WTC11 (cell line): ENCODE data around the gene KLHL40. TPM values are rescaled to one million over a fixed set of nuclear protein-coding genes. Genes with fewer than 3 reads are reported as not detected.

Source experiments
- CREB1 ChIP-seq: sonication (generic); formaldehyde crosslinking; IDR thresholded peaks from 2 replicates; pipeline ENCODE4 v1.8.0; 2023; ENCODE audit warnings: mild to moderate bottlenecking, missing genetic modification reagents
- ELF4 ChIP-seq: sonication (generic); formaldehyde crosslinking; IDR thresholded peaks from 2 replicates; pipeline ENCODE4 v1.8.1; 2022; ENCODE audit warnings: low read depth, mild to moderate bottlenecking, moderate library complexity, missing genetic modification reagents
- GRHL2 ChIP-seq: fragments of 250-450 bp; sonication (Bioruptor Pico); IDR thresholded peaks from 2 replicates; pipeline ENCODE4 v1.8.0; 2022; ENCODE audit warnings: mild to moderate bottlenecking, moderate library complexity; ENCODE audit not compliant: insufficient replicate concordance, severe bottlenecking
- IRF2 ChIP-seq: sonication (generic); formaldehyde crosslinking; IDR thresholded peaks from 2 replicates; pipeline ENCODE4 v1.8.0; 2022; ENCODE audit warnings: low read depth, missing genetic modification reagents, borderline replicate concordance
- JAZF1 ChIP-seq: fragments of 250-450 bp; sonication (Bioruptor Pico); IDR thresholded peaks from 2 replicates; pipeline ENCODE4 v1.9.0; 2021; ENCODE audit warnings: moderate library complexity, mild to moderate bottlenecking, inconsistent platforms
- JUN ChIP-seq: sonication (generic); formaldehyde crosslinking; IDR thresholded peaks from 2 replicates; pipeline ENCODE4 v1.8.0; 2023; ENCODE audit warnings: mild to moderate bottlenecking, missing genetic modification reagents
- KAT7 ChIP-seq: sonication (generic); formaldehyde crosslinking; IDR thresholded peaks from 2 replicates; pipeline ENCODE4 v1.8.1; 2023; ENCODE audit warnings: missing genetic modification reagents, mild to moderate bottlenecking, borderline replicate concordance
- NR2C2 ChIP-seq: sonication (generic); formaldehyde crosslinking; IDR thresholded peaks from 2 replicates; pipeline ENCODE4 v1.8.0; 2022; ENCODE audit warnings: mild to moderate bottlenecking, missing genetic modification reagents
- NR3C1 ChIP-seq: sonication (generic); formaldehyde crosslinking; conservative IDR thresholded peaks from 2 replicates; pipeline ENCODE4 v1.8.1; 2023; ENCODE audit warnings: low read depth, mild to moderate bottlenecking, missing genetic modification reagents
- RELA ChIP-seq: sonication (generic); formaldehyde crosslinking; IDR thresholded peaks from 2 replicates; pipeline ENCODE4 v1.8.1; 2022; ENCODE audit warnings: missing genetic modification reagents, mild to moderate bottlenecking, borderline replicate concordance
- SMAD4 ChIP-seq: sonication (generic); formaldehyde crosslinking; IDR thresholded peaks from 2 replicates; pipeline ENCODE4 v1.8.0; 2022; ENCODE audit warnings: mild to moderate bottlenecking, missing genetic modification reagents
- SP1 ChIP-seq: sonication (generic); formaldehyde crosslinking; conservative IDR thresholded peaks from 2 replicates; pipeline ENCODE4 v1.8.1; 2022; ENCODE audit warnings: missing genetic modification reagents
- TEAD4 ChIP-seq: sonication (generic); formaldehyde crosslinking; IDR thresholded peaks from 2 replicates; pipeline ENCODE4 v1.8.0; 2022; ENCODE audit warnings: mild to moderate bottlenecking, missing genetic modification reagents
- TP53 ChIP-seq: sonication (generic); formaldehyde crosslinking; IDR thresholded peaks from 2 replicates; pipeline ENCODE4 v1.8.1; 2023; ENCODE audit warnings: mild to moderate bottlenecking, missing genetic modification reagents
- ZNF219 ChIP-seq: sonication (generic); formaldehyde crosslinking; IDR thresholded peaks from 2 replicates; pipeline ENCODE4 v1.8.0; 2023; ENCODE audit warnings: missing genetic modification reagents, mild to moderate bottlenecking, borderline replicate concordance
- ZNF232 ChIP-seq: sonication (generic); formaldehyde crosslinking; IDR thresholded peaks from 2 replicates; pipeline ENCODE4 v1.8.0; 2022; ENCODE audit warnings: mild to moderate bottlenecking, missing genetic modification reagents
- ZNF396 ChIP-seq: fragments of 250-450 bp; sonication (Bioruptor Pico); IDR thresholded peaks from 2 replicates; pipeline ENCODE4 v1.8.0; 2021; ENCODE audit warnings: mild to moderate bottlenecking, moderate library complexity, borderline replicate concordance
- ZNF671 ChIP-seq: fragments of 250-450 bp; sonication (Bioruptor Pico); IDR thresholded peaks from 2 replicates; pipeline ENCODE4 v1.8.0; 2021; ENCODE audit warnings: mild to moderate bottlenecking
- total RNA-seq: library from RNA; stranded (reverse); gene quantifications from 3 replicates; pipeline ENCODE4 v1.2.3, GENCODE V29; 2021
- TF ChIP-seq, protein P1 (sequence below): sonication (generic); formaldehyde crosslinking; IDR thresholded peaks from 2 replicates; pipeline ENCODE4 v1.8.1; 2023; ENCODE audit warnings: mild to moderate bottlenecking, missing genetic modification reagents, borderline replicate concordance
- TF ChIP-seq, protein P2 (sequence below): sonication (generic); formaldehyde crosslinking; IDR thresholded peaks from 2 replicates; pipeline ENCODE4 v1.8.0; 2022; ENCODE audit warnings: mild to moderate bottlenecking, missing genetic modification reagents
- TF ChIP-seq, protein P3 (sequence below): sonication (generic); formaldehyde crosslinking; IDR thresholded peaks from 2 replicates; pipeline ENCODE4 v1.8.1; 2023; ENCODE audit warnings: mild to moderate bottlenecking, missing genetic modification reagents, moderate library complexity
- TF ChIP-seq, protein P4 (sequence below): sonication (generic); formaldehyde crosslinking; IDR thresholded peaks from 2 replicates; pipeline ENCODE4 v1.8.1; 2022; ENCODE audit warnings: mild to moderate bottlenecking, moderate library complexity, missing genetic modification reagents
- TF ChIP-seq, protein P5 (sequence below): fragments of 250-450 bp; sonication (Bioruptor Pico); IDR thresholded peaks from 2 replicates; pipeline ENCODE4 v2.1.2; 2022; ENCODE audit warnings: mild to moderate bottlenecking, moderate library complexity
- TF ChIP-seq, protein P6 (sequence below): fragments of 250-450 bp; sonication (Bioruptor Pico); IDR thresholded peaks from 2 replicates; pipeline ENCODE4 v1.9.0; 2021; ENCODE audit warnings: mild to moderate bottlenecking
- TF ChIP-seq, protein P7 (sequence below): fragments of 250-450 bp; sonication (Bioruptor Pico); conservative IDR thresholded peaks from 2 replicates; pipeline ENCODE4 v1.9.0; 2021; ENCODE audit warnings: mild to moderate bottlenecking
- TF ChIP-seq, protein P8 (sequence below): sonication (generic); formaldehyde crosslinking; IDR thresholded peaks from 2 replicates; pipeline ENCODE4 v1.8.0; 2022; ENCODE audit warnings: mild to moderate bottlenecking, missing genetic modification reagents

Gene KLHL40
- total RNA-seq, 1 experiment from 2014 or later, result not detected

DNA sequence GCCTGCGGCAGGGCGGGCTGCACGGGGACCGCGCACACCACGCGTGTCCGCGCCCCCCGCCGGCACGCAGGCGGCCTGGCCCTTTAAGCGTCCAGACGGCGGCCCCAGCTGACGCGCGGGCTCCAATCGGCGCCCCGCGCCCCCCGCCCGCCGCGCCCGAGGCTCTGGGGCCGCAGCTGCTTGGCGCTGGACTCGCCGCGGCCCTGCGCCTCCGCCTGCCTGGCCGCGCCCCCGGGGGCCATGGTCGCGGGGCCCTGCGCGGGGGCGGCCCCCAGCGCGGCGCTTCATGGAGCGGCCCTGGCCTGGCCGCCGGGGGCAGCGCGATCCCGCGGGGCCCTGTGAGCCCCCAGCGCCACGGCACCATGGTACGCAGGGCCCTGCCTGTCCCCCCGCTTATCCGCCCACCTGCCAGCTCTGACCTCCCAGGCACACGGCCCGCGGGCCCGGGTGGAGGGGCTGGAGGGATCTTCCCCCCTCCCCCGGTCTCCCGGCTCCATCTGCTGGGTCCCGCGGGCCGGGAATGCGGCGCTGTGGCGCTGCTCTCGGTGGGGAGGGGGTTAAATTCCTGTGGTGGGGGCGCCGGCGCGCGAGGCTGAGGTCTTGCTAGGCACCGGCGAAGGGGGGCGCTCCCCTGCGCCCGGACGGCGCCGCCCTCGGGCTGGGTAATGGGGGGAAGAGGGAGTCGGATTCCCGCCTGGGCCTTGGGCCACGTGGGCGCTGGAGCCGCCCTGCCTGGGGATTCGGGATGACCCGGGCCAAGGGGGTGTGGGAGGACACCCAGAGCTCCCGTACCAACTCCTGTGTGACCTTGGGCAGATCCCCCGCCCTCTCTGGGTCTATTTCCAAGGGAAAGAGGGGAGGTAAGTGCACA, 30.8 kb upstream of the KLHL40 start (continued):
- TF ChIP-seq, protein P1, sequence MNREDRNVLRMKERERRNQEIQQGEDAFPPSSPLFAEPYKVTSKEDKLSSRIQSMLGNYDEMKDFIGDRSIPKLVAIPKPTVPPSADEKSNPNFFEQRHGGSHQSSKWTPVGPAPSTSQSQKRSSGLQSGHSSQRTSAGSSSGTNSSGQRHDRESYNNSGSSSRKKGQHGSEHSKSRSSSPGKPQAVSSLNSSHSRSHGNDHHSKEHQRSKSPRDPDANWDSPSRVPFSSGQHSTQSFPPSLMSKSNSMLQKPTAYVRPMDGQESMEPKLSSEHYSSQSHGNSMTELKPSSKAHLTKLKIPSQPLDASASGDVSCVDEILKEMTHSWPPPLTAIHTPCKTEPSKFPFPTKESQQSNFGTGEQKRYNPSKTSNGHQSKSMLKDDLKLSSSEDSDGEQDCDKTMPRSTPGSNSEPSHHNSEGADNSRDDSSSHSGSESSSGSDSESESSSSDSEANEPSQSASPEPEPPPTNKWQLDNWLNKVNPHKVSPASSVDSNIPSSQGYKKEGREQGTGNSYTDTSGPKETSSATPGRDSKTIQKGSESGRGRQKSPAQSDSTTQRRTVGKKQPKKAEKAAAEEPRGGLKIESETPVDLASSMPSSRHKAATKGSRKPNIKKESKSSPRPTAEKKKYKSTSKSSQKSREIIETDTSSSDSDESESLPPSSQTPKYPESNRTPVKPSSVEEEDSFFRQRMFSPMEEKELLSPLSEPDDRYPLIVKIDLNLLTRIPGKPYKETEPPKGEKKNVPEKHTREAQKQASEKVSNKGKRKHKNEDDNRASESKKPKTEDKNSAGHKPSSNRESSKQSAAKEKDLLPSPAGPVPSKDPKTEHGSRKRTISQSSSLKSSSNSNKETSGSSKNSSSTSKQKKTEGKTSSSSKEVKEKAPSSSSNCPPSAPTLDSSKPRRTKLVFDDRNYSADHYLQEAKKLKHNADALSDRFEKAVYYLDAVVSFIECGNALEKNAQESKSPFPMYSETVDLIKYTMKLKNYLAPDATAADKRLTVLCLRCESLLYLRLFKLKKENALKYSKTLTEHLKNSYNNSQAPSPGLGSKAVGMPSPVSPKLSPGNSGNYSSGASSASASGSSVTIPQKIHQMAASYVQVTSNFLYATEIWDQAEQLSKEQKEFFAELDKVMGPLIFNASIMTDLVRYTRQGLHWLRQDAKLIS (CRISPR knock-in tag), result no peak
- no peak for TF ChIP-seq NR2C2 (CRISPR knock-in tag)
- TF ChIP-seq ZNF232, result 0 out of 2 replicates have a peak, but pooled peaks have one; percentile 38
- TF ChIP-seq, protein P2, sequence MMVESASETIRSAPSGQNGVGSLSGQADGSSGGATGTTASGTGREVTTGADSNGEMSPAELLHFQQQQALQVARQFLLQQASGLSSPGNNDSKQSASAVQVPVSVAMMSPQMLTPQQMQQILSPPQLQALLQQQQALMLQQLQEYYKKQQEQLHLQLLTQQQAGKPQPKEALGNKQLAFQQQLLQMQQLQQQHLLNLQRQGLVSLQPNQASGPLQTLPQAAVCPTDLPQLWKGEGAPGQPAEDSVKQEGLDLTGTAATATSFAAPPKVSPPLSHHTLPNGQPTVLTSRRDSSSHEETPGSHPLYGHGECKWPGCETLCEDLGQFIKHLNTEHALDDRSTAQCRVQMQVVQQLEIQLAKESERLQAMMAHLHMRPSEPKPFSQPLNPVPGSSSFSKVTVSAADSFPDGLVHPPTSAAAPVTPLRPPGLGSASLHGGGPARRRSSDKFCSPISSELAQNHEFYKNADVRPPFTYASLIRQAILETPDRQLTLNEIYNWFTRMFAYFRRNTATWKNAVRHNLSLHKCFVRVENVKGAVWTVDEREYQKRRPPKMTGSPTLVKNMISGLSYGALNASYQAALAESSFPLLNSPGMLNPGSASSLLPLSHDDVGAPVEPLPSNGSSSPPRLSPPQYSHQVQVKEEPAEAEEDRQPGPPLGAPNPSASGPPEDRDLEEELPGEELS, result peak; percentile 49; the same call in 1 of the 2 replicates
- TF ChIP-seq, protein P3, sequence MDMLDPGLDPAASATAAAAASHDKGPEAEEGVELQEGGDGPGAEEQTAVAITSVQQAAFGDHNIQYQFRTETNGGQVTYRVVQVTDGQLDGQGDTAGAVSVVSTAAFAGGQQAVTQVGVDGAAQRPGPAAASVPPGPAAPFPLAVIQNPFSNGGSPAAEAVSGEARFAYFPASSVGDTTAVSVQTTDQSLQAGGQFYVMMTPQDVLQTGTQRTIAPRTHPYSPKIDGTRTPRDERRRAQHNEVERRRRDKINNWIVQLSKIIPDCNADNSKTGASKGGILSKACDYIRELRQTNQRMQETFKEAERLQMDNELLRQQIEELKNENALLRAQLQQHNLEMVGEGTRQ (CRISPR knock-in tag), result peak; percentile 84
- TF ChIP-seq TEAD4 (CRISPR knock-in tag), result peak; percentile 90
- no peak for TF ChIP-seq JUN (CRISPR knock-in tag)
- TF ChIP-seq GRHL2 (CRISPR knock-in tag), result no peak
- no peak for TF ChIP-seq ELF4
- no peak for TF ChIP-seq ZNF396 (CRISPR knock-in tag)
- TF ChIP-seq, protein P4, sequence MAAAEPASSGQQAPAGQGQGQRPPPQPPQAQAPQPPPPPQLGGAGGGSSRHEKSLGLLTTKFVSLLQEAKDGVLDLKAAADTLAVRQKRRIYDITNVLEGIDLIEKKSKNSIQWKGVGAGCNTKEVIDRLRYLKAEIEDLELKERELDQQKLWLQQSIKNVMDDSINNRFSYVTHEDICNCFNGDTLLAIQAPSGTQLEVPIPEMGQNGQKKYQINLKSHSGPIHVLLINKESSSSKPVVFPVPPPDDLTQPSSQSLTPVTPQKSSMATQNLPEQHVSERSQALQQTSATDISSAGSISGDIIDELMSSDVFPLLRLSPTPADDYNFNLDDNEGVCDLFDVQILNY, result peak; percentile 71; the same call in 1 of the 2 replicates
- TF ChIP-seq ZNF671, result 0 out of 2 replicates have a peak, but pooled peaks have one; percentile 62
- no peak; the same call in 1 of the 2 replicates for TF ChIP-seq NR3C1
- no peak for TF ChIP-seq JAZF1 (CRISPR knock-in tag)
- TF ChIP-seq, protein P5, sequence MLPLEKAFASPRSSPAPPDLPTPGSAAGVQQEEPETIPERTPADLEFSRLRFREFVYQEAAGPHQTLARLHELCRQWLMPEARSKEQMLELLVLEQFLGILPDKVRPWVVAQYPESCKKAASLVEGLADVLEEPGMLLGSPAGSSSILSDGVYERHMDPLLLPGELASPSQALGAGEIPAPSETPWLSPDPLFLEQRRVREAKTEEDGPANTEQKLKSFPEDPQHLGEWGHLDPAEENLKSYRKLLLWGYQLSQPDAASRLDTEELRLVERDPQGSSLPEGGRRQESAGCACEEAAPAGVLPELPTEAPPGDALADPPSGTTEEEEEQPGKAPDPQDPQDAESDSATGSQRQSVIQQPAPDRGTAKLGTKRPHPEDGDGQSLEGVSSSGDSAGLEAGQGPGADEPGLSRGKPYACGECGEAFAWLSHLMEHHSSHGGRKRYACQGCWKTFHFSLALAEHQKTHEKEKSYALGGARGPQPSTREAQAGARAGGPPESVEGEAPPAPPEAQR, result no peak
- TF ChIP-seq IRF2 (CRISPR knock-in tag), result no peak
- peak; percentile 62; the same call in 1 of the 2 replicates for TF ChIP-seq SP1 (CRISPR knock-in tag)
- TF ChIP-seq TP53 (CRISPR knock-in tag), result no peak
- TF ChIP-seq, protein P6, sequence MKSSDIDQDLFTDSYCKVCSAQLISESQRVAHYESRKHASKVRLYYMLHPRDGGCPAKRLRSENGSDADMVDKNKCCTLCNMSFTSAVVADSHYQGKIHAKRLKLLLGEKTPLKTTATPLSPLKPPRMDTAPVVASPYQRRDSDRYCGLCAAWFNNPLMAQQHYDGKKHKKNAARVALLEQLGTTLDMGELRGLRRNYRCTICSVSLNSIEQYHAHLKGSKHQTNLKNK, result no peak
- TF ChIP-seq RELA (CRISPR knock-in tag), result no peak
- TF ChIP-seq CREB1 (CRISPR knock-in tag), result no peak
- no peak for TF ChIP-seq ZNF219
- TF ChIP-seq, protein P7, sequence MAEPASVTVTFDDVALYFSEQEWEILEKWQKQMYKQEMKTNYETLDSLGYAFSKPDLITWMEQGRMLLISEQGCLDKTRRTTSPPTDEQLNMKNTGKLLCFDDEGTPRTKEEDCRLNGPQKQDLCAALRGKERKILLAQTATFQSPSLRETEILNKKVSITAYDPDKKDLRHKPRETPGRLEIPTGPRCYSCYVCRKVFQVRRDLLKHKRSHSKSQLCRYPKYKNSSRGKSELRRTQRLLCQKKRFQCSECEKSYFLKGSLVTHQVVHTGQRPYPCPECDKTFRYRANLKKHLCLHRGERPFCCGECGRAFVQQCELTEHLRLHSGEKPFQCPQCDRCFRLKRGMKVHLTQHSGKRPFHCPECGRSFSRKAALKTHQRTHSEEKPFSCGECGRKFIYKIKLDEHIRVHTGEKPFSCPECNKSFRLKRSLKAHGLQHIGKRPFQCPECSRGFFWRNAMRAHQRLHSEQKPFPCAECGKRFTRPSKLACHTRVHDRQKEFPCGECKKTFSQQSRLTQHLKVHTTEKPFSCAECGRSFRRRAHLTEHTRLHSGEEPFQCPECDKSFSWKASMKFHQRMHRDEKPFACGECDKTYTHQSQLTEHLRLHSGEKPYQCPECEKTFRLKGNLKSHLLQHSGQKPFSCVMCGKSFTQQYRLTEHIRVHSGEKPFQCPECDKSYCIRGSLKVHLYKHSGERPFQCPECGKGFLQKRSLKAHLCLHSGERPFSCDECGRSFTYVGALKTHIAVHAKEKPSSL (CRISPR knock-in tag), result no peak
- TF ChIP-seq SMAD4 (CRISPR knock-in tag), result 0 out of 2 replicates have a peak, but pooled peaks have one; percentile 46
- no peak; the same call in 1 of the 2 replicates for TF ChIP-seq KAT7
- TF ChIP-seq, protein P8, sequence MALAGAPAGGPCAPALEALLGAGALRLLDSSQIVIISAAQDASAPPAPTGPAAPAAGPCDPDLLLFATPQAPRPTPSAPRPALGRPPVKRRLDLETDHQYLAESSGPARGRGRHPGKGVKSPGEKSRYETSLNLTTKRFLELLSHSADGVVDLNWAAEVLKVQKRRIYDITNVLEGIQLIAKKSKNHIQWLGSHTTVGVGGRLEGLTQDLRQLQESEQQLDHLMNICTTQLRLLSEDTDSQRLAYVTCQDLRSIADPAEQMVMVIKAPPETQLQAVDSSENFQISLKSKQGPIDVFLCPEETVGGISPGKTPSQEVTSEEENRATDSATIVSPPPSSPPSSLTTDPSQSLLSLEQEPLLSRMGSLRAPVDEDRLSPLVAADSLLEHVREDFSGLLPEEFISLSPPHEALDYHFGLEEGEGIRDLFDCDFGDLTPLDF (CRISPR knock-in tag), result no peak
